ENCODE measurements around the gene GGT5. TPM values are rescaled to one million over a fixed set of nuclear protein-coding genes. Genes with fewer than 3 reads are reported as not detected.

Gene GGT5
- total RNA-seq, 2 donors from 2014 or later: 0.37 TPM; not detected in 1

- peaks cover under 1% of the 10 kb centered on the region for H3K4me1 Mint-ChIP-seq (ENCODE audit: low read depth)
- ATAC-seq (replicated peaks in 1 of 2) (no peak), DNase-seq (no peak)
- H3K36me3 Mint-ChIP-seq (ENCODE audit: insufficient read depth in 2 of 2): no peaks in the 10 kb centered on the region
- no peaks in the 10 kb centered on the region for H3K27me3 Mint-ChIP-seq (ENCODE audit: low read depth)
- H3K27ac Mint-ChIP-seq: no peak overlapping the region
- no peaks in the 10 kb centered on the region for H3K9me3 Mint-ChIP-seq
- no peak overlapping the region for H3K4me3 Mint-ChIP-seq
Measured at GRCh38 chr22:24235315-24235714, 9.6 kb downstream of the GGT5 start.

GRCh38 chr22:24233816-24234215, 11.1 kb downstream of the GGT5 start:
- ATAC-seq (replicated peaks in 1 of 2): no peak
- no peak for DNase-seq
- H3K36me3 Mint-ChIP-seq (ENCODE audit: insufficient read depth in 2 of 2): no peaks in the 10 kb centered on the region
- no peaks in the 10 kb centered on the region for H3K27me3 Mint-ChIP-seq (ENCODE audit: low read depth)
- H3K27ac Mint-ChIP-seq: no peak overlapping the region
- no peaks in the 10 kb centered on the region for H3K4me1 Mint-ChIP-seq (ENCODE audit: low read depth)
- H3K4me3 Mint-ChIP-seq: no peak overlapping the region
- no peaks in the 10 kb centered on the region for H3K9me3 Mint-ChIP-seq

GRCh38 chr22:24233235-24233634, 11.6 kb downstream of the GGT5 start:
- H3K36me3 Mint-ChIP-seq (ENCODE audit: insufficient read depth in 2 of 2): no peaks in the 10 kb centered on the region
- no peak for ATAC-seq (replicated peaks in 1 of 2)

DNA sequence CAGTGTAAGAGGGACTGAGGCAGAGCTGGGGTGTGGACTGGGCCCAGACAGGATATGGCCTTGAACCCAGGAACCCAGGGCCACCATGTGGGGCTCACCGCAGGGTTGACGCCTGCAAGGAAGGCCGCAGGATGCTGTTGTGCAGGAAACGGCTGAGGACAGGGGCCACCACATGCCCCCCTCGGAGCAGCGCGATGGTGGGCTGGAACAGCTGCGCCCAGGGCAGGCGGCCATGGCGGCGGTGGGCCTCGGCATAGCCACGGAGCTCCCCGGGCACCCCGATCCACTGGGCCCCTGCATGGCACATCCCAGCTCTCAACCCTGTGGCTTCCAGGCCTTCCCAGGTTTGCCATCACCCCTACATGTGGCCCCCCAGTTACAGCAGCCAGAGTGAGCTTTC, 12.2 kb downstream of the GGT5 start:
- DNase-seq (no peak), ATAC-seq (replicated peaks in 1 of 2) (no peak)
- Mint-ChIP-seq H3K36me3 (ENCODE audit: insufficient read depth in 2 of 2) (no peaks in the 10 kb centered on the region), H3K27me3 (ENCODE audit: low read depth) (no peaks in the 10 kb centered on the region), H3K27ac (no peak overlapping the region), H3K4me1 (ENCODE audit: low read depth) (no peaks in the 10 kb centered on the region), H3K9me3 (no peaks in the 10 kb centered on the region), H3K4me3 (no peak overlapping the region)

More at GRCh38 chr22:24233235-24233634, 11.6 kb downstream of the GGT5 start:
- H3K9me3 Mint-ChIP-seq: no peaks in the 10 kb centered on the region
- no peak overlapping the region for H3K4me3 Mint-ChIP-seq
- DNase-seq: no peak
- no peak overlapping the region for H3K27ac Mint-ChIP-seq
- H3K4me1 Mint-ChIP-seq (ENCODE audit: low read depth): no peaks in the 10 kb centered on the region
- no peaks in the 10 kb centered on the region for H3K27me3 Mint-ChIP-seq (ENCODE audit: low read depth)

GRCh38 chr22:24232124-24232523, 12.8 kb downstream of the GGT5 start:
- H3K36me3 Mint-ChIP-seq (ENCODE audit: insufficient read depth in 2 of 2): no peaks in the 10 kb centered on the region
- DNase-seq (no peak), ATAC-seq (replicated peaks in 1 of 2) (no peak)

GRCh38 chr22:24231706-24232105, 13.2 kb downstream of the GGT5 start:
- Mint-ChIP-seq H3K4me3 (no peak overlapping the region), H3K36me3 (ENCODE audit: insufficient read depth in 2 of 2) (no peaks in the 10 kb centered on the region), H3K9me3 (no peaks in the 10 kb centered on the region), H3K4me1 (ENCODE audit: low read depth) (no peaks in the 10 kb centered on the region), H3K27me3 (ENCODE audit: low read depth) (no peaks in the 10 kb centered on the region), H3K27ac (no peak overlapping the region)
- DNase-seq (no peak), ATAC-seq (replicated peaks in 1 of 2) (no peak)

More at GRCh38 chr22:24232124-24232523, 12.8 kb downstream of the GGT5 start:
- Mint-ChIP-seq H3K4me3 (no peak overlapping the region), H3K4me1 (ENCODE audit: low read depth) (no peaks in the 10 kb centered on the region), H3K9me3 (no peaks in the 10 kb centered on the region), H3K27ac (no peak overlapping the region), H3K27me3 (ENCODE audit: low read depth) (no peaks in the 10 kb centered on the region)

DNA sequence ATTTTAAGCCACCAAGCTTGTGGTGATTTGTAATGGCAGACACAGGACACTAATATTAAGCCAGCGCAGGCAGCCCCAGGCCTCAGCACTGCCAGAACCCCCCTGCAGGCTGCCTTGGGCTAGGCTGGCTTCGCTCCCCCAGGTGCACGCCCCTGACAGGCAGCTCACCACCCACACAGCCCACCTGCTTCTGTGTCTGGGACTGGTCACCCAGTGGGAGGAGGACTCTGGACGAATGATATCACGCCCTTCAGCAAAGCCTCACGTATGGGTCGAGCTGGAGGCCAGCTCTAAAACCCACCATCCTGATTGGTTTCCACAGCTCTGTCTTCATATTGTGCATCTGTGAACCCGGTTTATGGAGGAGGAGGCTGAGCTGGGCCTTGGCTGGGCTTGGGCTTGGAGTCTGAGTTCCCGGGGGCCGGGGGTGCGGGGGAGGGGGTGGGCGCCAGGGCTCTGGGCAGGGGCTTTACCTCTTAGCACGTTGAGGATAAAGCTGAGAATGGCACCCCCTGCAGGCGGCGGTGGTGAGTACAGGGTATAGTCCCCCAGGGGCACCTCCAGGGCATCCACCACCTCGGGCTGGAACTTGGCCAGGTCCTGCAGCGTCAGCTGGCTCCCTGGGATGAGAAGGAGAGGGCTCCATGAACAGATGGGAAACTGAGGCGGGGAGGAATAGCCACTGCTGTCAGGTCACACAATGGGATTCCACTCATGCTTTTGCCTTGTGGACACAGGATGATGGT, 13.8 kb downstream of the GGT5 start:
- no peaks in the 10 kb centered on the region for H3K4me1 Mint-ChIP-seq (ENCODE audit: low read depth)
- no peaks in the 10 kb centered on the region for H3K36me3 Mint-ChIP-seq (ENCODE audit: insufficient read depth in 2 of 2)
- H3K9me3 Mint-ChIP-seq: no peaks in the 10 kb centered on the region
- no peak overlapping the region for H3K4me3 Mint-ChIP-seq
- H3K27me3 Mint-ChIP-seq (ENCODE audit: low read depth): no peaks in the 10 kb centered on the region
- DNase-seq: peak; percentile 68 to 78
- no peak overlapping the region for H3K27ac Mint-ChIP-seq
- peak; percentile 75 to 84 for ATAC-seq (replicated peaks in 1 of 2)

- Mint-ChIP-seq H3K36me3 (ENCODE audit: insufficient read depth in 2 of 2) (no peaks in the 10 kb centered on the region), H3K4me1 (ENCODE audit: low read depth) (no peaks in the 10 kb centered on the region), H3K4me3 (no peak overlapping the region), H3K9me3 (peaks cover 0 to 1% of the 10 kb centered on the region in 2 donors), H3K27ac (no peak overlapping the region), H3K27me3 (ENCODE audit: low read depth) (no peaks in the 10 kb centered on the region)
- no peak for ATAC-seq (replicated peaks in 1 of 2)
- no peak for DNase-seq
Measured at GRCh38 chr22:24225951-24226350, 18.9 kb downstream of the GGT5 start.

DNA sequence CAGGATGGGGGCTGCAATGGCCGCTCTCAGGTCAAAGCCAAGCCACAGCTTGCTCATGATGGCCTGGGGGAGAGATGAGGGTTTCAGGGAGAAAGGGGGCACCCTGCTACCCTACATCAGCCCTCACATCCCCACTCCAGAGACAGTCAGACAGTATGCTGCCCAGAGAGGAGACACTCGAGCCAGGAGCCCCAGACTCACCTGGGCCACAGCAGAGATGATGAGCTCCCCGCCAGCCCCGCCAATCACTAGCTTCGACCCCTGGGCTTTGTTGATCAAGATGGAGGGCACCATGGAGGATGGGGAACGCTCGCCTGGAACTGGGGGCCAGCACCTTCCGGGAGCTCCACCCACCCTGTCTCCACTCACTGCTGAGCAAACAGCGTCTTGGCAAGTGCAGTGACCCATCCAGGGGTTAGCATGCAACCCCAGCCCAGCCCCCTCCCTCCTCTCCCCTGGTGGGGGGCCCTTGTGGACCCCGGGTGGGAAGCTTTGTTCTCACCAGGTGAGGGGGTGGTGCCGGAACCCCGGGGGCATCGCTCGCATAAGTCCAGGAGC, 19.8 kb downstream of the GGT5 start:
- Mint-ChIP-seq H3K27ac (no peak overlapping the region), H3K36me3 (ENCODE audit: insufficient read depth in 2 of 2) (no peaks in the 10 kb centered on the region), H3K9me3 (peaks cover 0 to 1% of the 10 kb centered on the region in 2 donors), H3K27me3 (ENCODE audit: low read depth) (no peaks in the 10 kb centered on the region), H3K4me3 (no peak overlapping the region), H3K4me1 (ENCODE audit: low read depth) (no peaks in the 10 kb centered on the region)
- ATAC-seq (replicated peaks in 1 of 2) (no peak), DNase-seq (no peak)

- no peak overlapping the region for H3K27ac Mint-ChIP-seq
- H3K4me3 Mint-ChIP-seq: no peak overlapping the region
- no peaks in the 10 kb centered on the region for H3K4me1 Mint-ChIP-seq (ENCODE audit: low read depth)
- no peaks in the 10 kb centered on the region for H3K36me3 Mint-ChIP-seq (ENCODE audit: insufficient read depth in 2 of 2)
- H3K27me3 Mint-ChIP-seq (ENCODE audit: low read depth): no peaks in the 10 kb centered on the region
- ATAC-seq (replicated peaks in 1 of 2) (no peak), DNase-seq (no peak)
- H3K9me3 Mint-ChIP-seq: peaks cover 0 to 1% of the 10 kb centered on the region in 2 donors
Measured at GRCh38 chr22:24224468-24224867, 20.4 kb downstream of the GGT5 start.

DNA sequence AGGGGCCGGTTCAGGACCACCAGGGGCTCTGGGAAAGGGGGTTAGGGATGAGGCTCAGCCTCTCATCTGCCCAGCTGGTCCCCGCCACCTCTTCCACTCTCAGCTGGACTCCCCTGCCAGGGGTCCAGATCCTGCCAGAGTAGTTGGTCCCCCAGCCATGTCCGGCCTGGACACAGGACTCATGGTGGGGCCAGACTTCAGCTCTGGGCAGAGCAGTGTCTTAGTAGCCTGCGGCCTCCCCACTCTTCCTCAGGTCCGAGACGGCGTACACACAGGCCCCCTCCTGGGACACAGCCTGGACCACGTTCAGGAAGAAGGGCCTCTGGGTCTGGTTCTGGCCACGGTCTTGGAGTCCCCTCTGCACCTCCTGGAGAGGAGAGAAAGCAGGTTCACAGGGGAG, 25.1 kb downstream of the GGT5 start:
- DNase-seq (no peak), ATAC-seq (replicated peaks in 1 of 2) (no peak)
- no peaks in the 10 kb centered on the region for H3K27me3 Mint-ChIP-seq (ENCODE audit: low read depth)
- H3K36me3 Mint-ChIP-seq (ENCODE audit: insufficient read depth in 2 of 2): no peaks in the 10 kb centered on the region
- peaks cover 0 to 1% of the 10 kb centered on the region in 2 donors for H3K9me3 Mint-ChIP-seq
- no peaks in the 10 kb centered on the region for H3K4me1 Mint-ChIP-seq (ENCODE audit: low read depth)
- no peak overlapping the region for H3K27ac Mint-ChIP-seq
- H3K4me3 Mint-ChIP-seq: no peak overlapping the region

- ATAC-seq (replicated peaks in 1 of 2) (no peak), DNase-seq (no peak)
- Mint-ChIP-seq H3K4me1 (ENCODE audit: low read depth) (no peaks in the 10 kb centered on the region), H3K27ac (no peak overlapping the region), H3K36me3 (ENCODE audit: insufficient read depth in 2 of 2) (no peaks in the 10 kb centered on the region), H3K27me3 (ENCODE audit: low read depth) (no peaks in the 10 kb centered on the region), H3K9me3 (no peaks in the 10 kb centered on the region), H3K4me3 (no peak overlapping the region)
Measured at GRCh38 chr22:24217384-24217783, 27.5 kb downstream of the GGT5 start.

DNA sequence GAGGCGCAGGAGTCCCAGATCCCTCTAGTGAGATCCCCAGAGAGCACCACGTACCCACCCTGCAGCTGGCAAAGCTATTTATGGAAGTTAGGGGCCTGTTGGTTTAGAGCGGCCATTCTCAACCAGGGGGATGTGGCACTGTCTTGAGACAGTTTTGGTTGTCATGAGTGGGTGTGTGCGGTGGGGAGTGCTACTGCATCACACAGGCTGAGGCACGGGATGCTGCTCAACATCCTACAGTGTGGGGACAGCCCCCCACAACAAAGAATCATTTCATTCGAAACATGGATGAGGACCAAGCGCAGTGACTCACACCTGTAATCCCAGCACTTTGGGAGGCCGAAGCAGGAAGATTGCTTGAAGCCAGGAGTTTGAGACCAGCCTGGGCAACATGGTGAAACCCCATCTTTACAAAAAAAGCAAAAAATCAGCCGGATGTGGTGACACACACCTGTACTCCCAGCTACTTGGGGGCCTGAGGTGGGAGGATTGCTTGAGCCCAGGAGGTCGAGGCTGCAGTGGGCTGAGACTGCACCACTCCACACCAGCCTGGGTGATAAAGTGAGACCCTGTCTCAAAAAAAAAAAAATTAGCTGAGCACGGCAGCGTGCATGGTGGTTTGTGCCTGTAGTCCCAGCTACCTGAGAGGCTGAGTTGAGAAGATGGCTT, 28.2 kb downstream of the GGT5 start:
- no peaks in the 10 kb centered on the region for H3K27me3 Mint-ChIP-seq (ENCODE audit: low read depth)
- no peaks in the 10 kb centered on the region for H3K4me1 Mint-ChIP-seq (ENCODE audit: low read depth)
- no peaks in the 10 kb centered on the region for H3K36me3 Mint-ChIP-seq (ENCODE audit: insufficient read depth in 2 of 2)
- ATAC-seq (replicated peaks in 1 of 2) (peak; percentile 71), DNase-seq (peak; percentile 10 to 18)
- H3K4me3 Mint-ChIP-seq: no peak overlapping the region
- no peak overlapping the region for H3K27ac Mint-ChIP-seq
- no peaks in the 10 kb centered on the region for H3K9me3 Mint-ChIP-seq
